ENCODE data around the gene EMILIN2.

DNA sequence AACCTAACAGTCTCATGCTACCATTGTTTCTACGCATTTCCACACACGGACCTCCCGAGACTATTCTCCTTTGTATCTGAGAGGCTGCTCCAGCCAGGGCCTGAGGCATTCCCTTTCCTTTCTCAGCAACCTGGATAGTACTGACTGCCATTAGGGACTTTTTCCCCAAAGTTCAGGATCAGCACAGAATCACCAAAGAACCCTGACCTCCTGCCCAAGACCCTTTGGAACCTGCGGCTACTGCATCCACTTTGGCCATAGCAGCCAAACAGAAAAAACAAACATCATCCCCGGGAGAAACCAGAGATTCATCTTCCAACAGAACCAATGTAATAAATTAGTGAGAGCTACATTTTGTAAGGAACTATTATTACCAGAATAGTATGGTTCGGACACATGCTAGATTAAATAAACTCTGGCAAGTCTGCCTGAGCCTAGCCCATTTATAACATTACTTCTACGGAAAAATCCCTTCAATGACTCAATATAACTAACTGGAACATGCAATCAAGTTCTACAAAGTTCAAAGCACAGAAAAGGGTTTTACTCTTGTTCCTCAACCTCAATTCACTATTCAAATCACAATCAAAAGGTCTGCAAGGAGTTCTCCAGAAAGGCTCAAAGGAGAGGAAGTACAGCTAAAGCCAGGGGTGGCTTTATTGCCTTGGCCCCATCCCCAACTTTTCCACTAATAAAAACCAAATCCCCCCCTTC lies 114.3 kb downstream of the EMILIN2 start:
- TF ChIP-seq, protein P1, sequence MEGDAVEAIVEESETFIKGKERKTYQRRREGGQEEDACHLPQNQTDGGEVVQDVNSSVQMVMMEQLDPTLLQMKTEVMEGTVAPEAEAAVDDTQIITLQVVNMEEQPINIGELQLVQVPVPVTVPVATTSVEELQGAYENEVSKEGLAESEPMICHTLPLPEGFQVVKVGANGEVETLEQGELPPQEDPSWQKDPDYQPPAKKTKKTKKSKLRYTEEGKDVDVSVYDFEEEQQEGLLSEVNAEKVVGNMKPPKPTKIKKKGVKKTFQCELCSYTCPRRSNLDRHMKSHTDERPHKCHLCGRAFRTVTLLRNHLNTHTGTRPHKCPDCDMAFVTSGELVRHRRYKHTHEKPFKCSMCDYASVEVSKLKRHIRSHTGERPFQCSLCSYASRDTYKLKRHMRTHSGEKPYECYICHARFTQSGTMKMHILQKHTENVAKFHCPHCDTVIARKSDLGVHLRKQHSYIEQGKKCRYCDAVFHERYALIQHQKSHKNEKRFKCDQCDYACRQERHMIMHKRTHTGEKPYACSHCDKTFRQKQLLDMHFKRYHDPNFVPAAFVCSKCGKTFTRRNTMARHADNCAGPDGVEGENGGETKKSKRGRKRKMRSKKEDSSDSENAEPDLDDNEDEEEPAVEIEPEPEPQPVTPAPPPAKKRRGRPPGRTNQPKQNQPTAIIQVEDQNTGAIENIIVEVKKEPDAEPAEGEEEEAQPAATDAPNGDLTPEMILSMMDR (IDR thresholded peaks at IDR 0.05): no peak
- TF ChIP-seq POLR2A (IDR thresholded peaks at IDR 0.05): no peak
